ENCODE results near the gene OTP. TPM values are rescaled to one million over a fixed set of nuclear protein-coding genes. Genes with fewer than 3 reads are reported as not detected.

The OTP gene
- total RNA-seq, 1 experiment from 2014 or later: not detected

GRCh38 chr5:77640589-77641396, 2.3 kb upstream of the OTP start:
- no peak for DNase-seq (ENCODE audit: low spot score)

- DNase-seq (ENCODE audit: low spot score): no peak
Measured at GRCh38 chr5:77638763-77639671, 504 bp upstream of the OTP start.

GRCh38 chr5:77637170-77637997, 1.1 kb downstream of the OTP start:
- no peak for DNase-seq (ENCODE audit: low spot score)

GRCh38 chr5:77636641-77637169, 1.8 kb downstream of the OTP start:
- no peak for DNase-seq (ENCODE audit: low spot score)

- no peak for DNase-seq (ENCODE audit: low spot score)
Measured at GRCh38 chr5:77635917-77636640, 2.4 kb downstream of the OTP start.

- no peak for DNase-seq (ENCODE audit: low spot score)
Measured at GRCh38 chr5:77635067-77635916, 3.2 kb downstream of the OTP start.

- DNase-seq (ENCODE audit: low spot score): no peak
Measured at GRCh38 chr5:77633709-77634108, 4.8 kb downstream of the OTP start.

- no peak for DNase-seq (ENCODE audit: low spot score)
Measured at GRCh38 chr5:77633207-77633675, 5.3 kb downstream of the OTP start.

- DNase-seq (ENCODE audit: low spot score): no peak
Measured at GRCh38 chr5:77632526-77633206, 5.8 kb downstream of the OTP start.

- peak; percentile 25 for DNase-seq (ENCODE audit: low spot score)
Measured at GRCh38 chr5:77630114-77630680, 8.3 kb downstream of the OTP start.

GRCh38 chr5:77629509-77630113, 8.9 kb downstream of the OTP start:
- DNase-seq (ENCODE audit: low spot score): no peak

- DNase-seq (ENCODE audit: low spot score): no peak
Measured at GRCh38 chr5:77628840-77629508, 9.5 kb downstream of the OTP start.

- no peak for DNase-seq (ENCODE audit: low spot score)
Measured at GRCh38 chr5:77627869-77628674, 10.4 kb downstream of the OTP start.

- no peak for DNase-seq (ENCODE audit: low spot score)
Measured at GRCh38 chr5:77623203-77623740, 15.2 kb downstream of the OTP start.

GRCh38 chr5:77621440-77621839, 17.1 kb downstream of the OTP start:
- no peak for DNase-seq (ENCODE audit: low spot score)

GRCh38 chr5:77620405-77620804, 18.1 kb downstream of the OTP start:
- DNase-seq (ENCODE audit: low spot score): peak; percentile 90

- no peak for DNase-seq (ENCODE audit: low spot score)
Measured at GRCh38 chr5:77616920-77617319, 21.6 kb downstream of the OTP start.
